Subcutaneous adipose tissue (tissue), 4 donors: ENCODE results near the gene SLC26A4. TPM values are rescaled to one million over a fixed set of nuclear protein-coding genes. Genes with fewer than 3 reads are reported as not detected.

Experiments used
- total RNA-seq, 4 donors: library from RNA; depleted of rRNA; stranded (reverse); fragments of >200 nt; gene quantifications; one replicate each; pipeline ENCODE4 v1.1.0, GENCODE V29; 2016
- TF ChIP-seq, protein P1 (sequence below): fragments of 450-650 bp; IDR thresholded peaks from one replicate; pipeline ENCODE4 v1.5.1; 2016; ENCODE audit warnings: low read depth, mild to moderate bottlenecking, control low read depth, antibody characterized with exemption, moderate library complexity

The SLC26A4 gene
- total RNA-seq, 4 donors from 2014 or later = 0.16 to 0.34 (median 0.20) TPM

DNA sequence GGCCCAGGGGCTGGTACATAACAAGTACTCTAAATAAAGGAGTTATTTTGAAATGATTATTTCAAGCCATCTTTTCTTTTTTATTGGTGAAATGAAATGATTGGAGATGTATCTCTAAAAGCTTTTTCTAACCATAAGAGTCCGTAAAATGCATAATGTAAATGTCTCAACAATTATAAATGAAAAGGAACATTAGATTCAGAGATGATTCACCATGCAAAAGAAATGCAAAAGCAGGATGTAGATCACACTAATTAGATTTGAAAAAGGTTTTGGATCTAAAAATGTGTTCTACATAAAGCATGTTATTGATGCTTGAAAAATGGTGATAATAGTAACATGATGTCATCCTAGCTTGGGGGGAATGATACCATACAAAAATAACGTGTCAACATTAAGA is 15.6 kb downstream of the SLC26A4 start:
- TF ChIP-seq, protein P1, sequence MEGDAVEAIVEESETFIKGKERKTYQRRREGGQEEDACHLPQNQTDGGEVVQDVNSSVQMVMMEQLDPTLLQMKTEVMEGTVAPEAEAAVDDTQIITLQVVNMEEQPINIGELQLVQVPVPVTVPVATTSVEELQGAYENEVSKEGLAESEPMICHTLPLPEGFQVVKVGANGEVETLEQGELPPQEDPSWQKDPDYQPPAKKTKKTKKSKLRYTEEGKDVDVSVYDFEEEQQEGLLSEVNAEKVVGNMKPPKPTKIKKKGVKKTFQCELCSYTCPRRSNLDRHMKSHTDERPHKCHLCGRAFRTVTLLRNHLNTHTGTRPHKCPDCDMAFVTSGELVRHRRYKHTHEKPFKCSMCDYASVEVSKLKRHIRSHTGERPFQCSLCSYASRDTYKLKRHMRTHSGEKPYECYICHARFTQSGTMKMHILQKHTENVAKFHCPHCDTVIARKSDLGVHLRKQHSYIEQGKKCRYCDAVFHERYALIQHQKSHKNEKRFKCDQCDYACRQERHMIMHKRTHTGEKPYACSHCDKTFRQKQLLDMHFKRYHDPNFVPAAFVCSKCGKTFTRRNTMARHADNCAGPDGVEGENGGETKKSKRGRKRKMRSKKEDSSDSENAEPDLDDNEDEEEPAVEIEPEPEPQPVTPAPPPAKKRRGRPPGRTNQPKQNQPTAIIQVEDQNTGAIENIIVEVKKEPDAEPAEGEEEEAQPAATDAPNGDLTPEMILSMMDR = no peak

DNA sequence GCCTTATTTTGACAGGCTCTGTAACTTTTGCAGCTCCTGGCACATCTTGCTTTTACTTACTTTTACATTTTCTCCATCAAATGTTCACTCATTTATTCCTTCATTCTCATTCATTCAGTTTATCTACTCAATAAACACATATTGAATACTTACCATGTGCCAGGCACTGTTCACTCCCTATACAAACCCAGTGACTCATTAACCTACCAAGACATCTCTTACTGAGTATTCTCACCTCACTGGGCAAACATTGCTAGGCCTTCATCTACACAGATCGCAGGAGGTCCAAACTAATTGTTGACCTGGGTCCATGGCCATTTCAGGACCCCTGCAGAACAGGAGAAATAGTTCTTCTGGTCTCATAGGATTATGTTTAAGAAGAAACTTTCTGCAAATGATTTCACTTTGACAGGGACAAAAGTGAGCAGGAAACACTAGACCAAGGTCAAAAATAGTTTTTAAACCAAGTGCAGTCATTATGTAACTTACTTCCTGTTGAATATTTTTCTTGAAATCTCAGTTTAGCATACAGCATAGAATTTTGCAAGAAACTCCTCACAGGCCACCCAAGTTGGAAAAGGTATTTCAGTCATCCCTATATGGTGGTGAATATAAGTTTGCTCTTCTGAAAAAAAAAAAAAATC is 17.6 kb downstream of the SLC26A4 start:
- TF ChIP-seq, protein P1 = no peak

DNA sequence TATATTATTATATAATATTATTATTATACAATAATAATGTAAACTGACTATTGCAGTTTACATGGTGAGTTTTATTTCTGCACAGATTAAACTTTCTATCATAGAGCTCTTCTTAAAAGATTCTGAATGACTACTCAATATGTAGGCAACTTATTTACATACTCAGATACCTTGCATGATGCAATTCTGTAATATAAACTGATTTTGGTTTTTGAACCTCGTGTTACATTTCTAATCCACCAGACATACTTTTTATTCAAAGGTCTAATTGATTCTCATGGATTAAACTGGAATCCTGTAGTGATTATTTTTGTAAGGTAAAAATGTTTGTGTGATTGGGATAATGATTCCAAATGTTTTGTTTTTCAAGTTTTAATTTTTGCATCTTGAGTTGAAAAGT is 19.9 kb downstream of the SLC26A4 start:
- TF ChIP-seq, protein P1 = no peak

DNA sequence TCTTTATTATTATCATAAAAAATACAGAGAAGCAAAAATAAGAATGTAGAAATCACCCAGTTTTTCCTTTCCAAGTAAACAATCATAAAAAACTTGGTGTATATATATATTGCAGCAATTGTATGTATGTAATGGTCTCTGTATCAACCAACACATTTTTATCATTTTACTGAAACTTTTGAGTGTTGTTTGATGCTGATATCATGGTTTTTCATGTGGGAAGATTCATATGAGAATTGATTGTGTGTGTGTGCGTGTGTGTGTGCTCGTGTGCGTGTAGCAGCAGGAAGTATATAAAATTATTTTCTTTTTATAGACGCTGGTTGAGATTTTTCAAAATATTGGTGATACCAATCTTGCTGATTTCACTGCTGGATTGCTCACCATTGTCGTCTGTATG is 22.3 kb downstream of the SLC26A4 start:
- TF ChIP-seq, protein P1 = no peak

DNA sequence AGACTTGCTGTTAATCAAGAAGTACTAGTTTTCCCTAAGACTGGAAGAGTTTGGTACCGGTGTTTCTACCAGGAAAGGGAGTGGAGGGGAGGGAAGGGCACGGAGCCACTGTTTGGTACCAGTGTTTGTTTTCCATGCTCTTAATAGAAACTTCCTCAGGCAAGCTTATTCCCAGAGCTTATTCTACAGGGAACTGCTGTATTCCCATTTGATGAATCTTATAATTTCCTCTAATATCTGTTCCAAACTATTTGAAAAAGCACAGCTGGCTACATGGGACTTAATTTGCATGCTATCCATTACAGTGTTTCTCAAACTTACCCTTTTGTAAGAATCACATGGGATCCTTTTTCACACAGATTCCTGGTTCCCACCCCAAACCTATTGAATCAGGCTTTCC is 23.7 kb downstream of the SLC26A4 start:
- TF ChIP-seq, protein P1 = no peak

DNA sequence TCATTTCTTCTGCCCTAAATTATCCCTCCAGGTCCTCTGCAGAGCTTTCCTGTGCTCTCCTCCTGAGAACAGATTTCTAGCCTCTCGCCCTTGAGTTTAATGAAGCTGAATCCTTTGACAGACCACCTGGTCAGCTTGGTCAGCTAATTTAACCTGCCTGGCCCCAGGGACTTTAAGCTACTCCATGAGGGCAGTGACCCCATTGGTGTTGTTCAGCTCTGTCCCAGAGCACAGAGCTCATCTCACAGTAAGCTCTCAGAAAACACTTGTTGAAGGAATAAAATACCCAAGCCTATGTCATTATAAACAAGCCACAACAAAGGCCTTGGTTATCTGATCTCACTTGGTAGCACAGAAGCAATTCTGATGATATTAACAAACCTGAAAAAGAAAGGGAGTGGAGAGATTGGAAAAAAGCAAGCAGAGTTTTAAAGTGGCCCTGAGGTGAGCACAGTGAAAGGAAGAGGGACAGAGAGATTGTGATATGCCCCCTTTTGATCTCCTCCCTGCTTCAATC is 24.4 kb downstream of the SLC26A4 start:
- TF ChIP-seq, protein P1 = no peak

DNA sequence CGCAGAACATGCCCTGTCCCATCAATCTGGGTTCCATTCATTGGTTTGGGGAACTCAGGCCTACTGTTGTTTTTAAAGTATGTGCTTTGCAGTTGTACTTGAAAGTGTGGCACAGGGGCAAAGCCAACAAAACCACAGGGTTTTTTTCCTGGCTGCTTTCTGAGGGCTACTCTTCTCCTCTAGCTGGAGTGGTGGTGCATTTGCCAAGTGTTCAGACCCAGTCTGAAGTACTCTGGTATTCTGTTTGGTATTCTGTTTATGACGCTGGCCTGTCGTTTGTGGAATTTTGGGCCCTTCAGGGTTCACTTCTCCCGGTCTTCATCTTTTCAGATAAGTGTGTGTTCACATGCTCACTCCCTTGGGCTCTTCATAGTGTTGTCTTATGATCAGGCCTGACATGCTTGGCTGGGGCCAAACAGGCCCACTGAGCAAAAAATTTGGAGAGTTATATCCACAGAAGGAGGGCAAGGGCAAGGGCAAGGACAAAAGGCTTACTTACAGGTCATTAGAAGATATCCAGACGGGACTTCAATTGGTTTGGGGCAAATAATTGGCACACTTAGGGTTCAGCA is 26.3 kb downstream of the SLC26A4 start:
- TF ChIP-seq, protein P1 = no peak
